Astrocyte (in vitro differentiated cells and primary cell): ENCODE measurements around the gene MGMT. TPM values are rescaled to one million over a fixed set of nuclear protein-coding genes. Genes with fewer than 3 reads are reported as not detected.

Experiments used
- DNase-seq: peaks from one replicate; pipeline ENCODE4 v3.0.0-alpha.2; 2010; ENCODE audit warnings: low read depth
- FAIRE-seq: peaks from 2 replicates; lab custom pipeline; 2011; peaks lifted over from hg19 to GRCh38; lab: Jason Lieb, UNC
- H2AFZ ChIP-seq: 2 replicates; pipeline ENCODE4 v1.6.0; 2012; ENCODE audit warnings: low read depth, low read length, inconsistent platforms
- H3K27ac ChIP-seq: 2 replicates; pipeline ENCODE4 v1.5.1; 2011; ENCODE audit warnings: low read depth, low read length, inconsistent platforms
- H3K27me3 ChIP-seq: 2 replicates; pipeline ENCODE4 v1.6.0; 2011; ENCODE audit warnings: low read length, inconsistent platforms; ENCODE audit not compliant: insufficient read depth
- H3K36me3 ChIP-seq: 2 replicates; pipeline ENCODE4 v1.5.1; 2011; ENCODE audit warnings: low read length, inconsistent platforms; ENCODE audit not compliant: insufficient read depth
- H3K4me1 ChIP-seq: 2 replicates; pipeline ENCODE4 v1.5.1; 2011; ENCODE audit warnings: low read length, inconsistent platforms; ENCODE audit not compliant: insufficient read depth
- H3K4me2 ChIP-seq: 2 replicates; pipeline ENCODE4 v1.6.0; 2012; ENCODE audit warnings: low read length, inconsistent platforms
- H3K4me3 ChIP-seq: 2 replicates; pipeline ENCODE4 v1.5.1; 2011; ENCODE audit warnings: low read depth, mild to moderate bottlenecking, low read length, inconsistent platforms; ENCODE audit not compliant: insufficient read depth
- H3K79me2 ChIP-seq: 2 replicates; pipeline ENCODE4 v1.6.0; 2012; ENCODE audit warnings: mild to moderate bottlenecking, low read length, inconsistent platforms; ENCODE audit not compliant: insufficient read depth
- H3K9ac ChIP-seq: 2 replicates; pipeline ENCODE4 v1.6.0; 2012; ENCODE audit warnings: mild to moderate bottlenecking, low read length, inconsistent platforms
- H3K9me3 ChIP-seq: 2 replicates; pipeline ENCODE4 v1.5.1; 2012; ENCODE audit warnings: low read depth, mild to moderate bottlenecking, low read length, inconsistent platforms; ENCODE audit not compliant: insufficient read depth
- H4K20me1 ChIP-seq: 2 replicates; pipeline ENCODE4 v1.6.0; 2012; ENCODE audit warnings: low read length, inconsistent platforms; ENCODE audit not compliant: insufficient read depth
- H3K27ac Mint-ChIP-seq: one replicate; pipeline ENCODE4 v1.8.0; 2021; ENCODE audit warnings: mild to moderate bottlenecking, mixed read lengths; ENCODE audit not compliant: unreplicated experiment
- H3K27me3 Mint-ChIP-seq: one replicate; pipeline ENCODE4 v1.8.0; 2021; ENCODE audit warnings: low read depth, mixed read lengths; ENCODE audit not compliant: unreplicated experiment
- H3K36me3 Mint-ChIP-seq: one replicate; pipeline ENCODE4 v1.8.0; 2021; ENCODE audit warnings: low read depth, mixed read lengths; ENCODE audit not compliant: unreplicated experiment
- H3K4me1 Mint-ChIP-seq: one replicate; pipeline ENCODE4 v1.8.0; 2021; ENCODE audit warnings: low read depth, mixed read lengths; ENCODE audit not compliant: unreplicated experiment
- H3K4me3 Mint-ChIP-seq: one replicate; pipeline ENCODE4 v1.8.0; 2021; ENCODE audit warnings: mild to moderate bottlenecking, moderate library complexity, mixed read lengths; ENCODE audit not compliant: unreplicated experiment
- H3K9me3 Mint-ChIP-seq: one replicate; pipeline ENCODE4 v1.8.0; 2021; ENCODE audit warnings: mild to moderate bottlenecking, mixed read lengths; ENCODE audit not compliant: unreplicated experiment
- EZH2 ChIP-seq: IDR thresholded peaks from 2 replicates; pipeline ENCODE4 v1.6.1; 2012; ENCODE audit warnings: mild to moderate bottlenecking, low read length, inconsistent platforms; ENCODE audit not compliant: insufficient read depth
- total RNA-seq: library from RNA; stranded (reverse); gene quantifications from 2 replicates; pipeline ENCODE4 v1.2.1, GENCODE V29; 2021
- TF ChIP-seq, protein P1 (sequence below): IDR thresholded peaks from 2 replicates; pipeline ENCODE4 v1.5.1; 2011; ENCODE audit warnings: low read depth, mild to moderate bottlenecking, inconsistent platforms, low read length, moderate library complexity; ENCODE audit not compliant: insufficient read depth

MGMT gene
- total RNA-seq, 1 donor from 2014 or later = 9.5 TPM

DNA sequence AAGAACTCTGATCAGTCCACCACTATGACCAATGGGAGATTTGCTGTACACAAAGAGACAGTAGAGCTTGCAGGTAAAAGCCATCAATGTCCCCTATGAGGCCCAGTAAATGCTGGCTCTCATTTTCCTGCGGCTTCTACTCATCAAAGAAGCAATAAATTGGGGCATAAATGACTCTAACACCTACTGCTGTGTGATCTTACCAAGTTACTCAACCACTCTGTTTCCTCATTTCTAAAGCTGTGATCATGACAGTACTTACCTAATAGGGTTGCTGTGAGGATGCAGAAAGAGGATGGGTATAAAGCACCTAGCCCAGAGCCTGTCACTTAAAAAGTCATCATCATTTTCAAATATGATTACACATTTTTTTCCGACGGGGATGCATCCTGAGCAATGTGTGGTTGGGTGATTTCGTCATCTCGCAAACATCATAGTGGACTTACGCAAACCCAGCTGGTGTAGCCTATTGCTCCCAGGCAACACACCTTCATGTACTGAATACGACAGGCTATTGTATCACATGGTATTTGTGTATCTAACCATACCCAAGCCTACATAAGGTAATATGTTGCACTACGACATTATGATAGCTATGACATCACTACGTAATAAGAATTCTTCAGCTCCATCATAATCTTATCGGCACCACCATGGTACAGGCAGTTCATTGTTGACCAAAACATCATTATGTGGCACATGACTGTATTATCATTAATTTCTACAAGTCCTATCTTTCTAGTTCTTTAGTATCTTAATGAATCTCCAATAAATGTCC, 7.1 kb upstream of the MGMT start:
- Histone ChIP-seq H3K36me3 (no peaks in the 10 kb centered on the region), H3K4me1 (no peaks in the 10 kb centered on the region), H3K27me3 (no peaks in the 10 kb centered on the region), H3K4me3 (no peak overlapping the region), H3K79me2 (no peaks in the 10 kb centered on the region), H2AFZ (no peak overlapping the region), H4K20me1 (no peaks in the 10 kb centered on the region), H3K27ac (no peak overlapping the region), H3K9me3 (no peaks in the 10 kb centered on the region), H3K4me2 (no peak overlapping the region), H3K9ac (no peak overlapping the region)
- FAIRE-seq (no peak), DNase-seq (no peak)
- Mint-ChIP-seq H3K27me3 (peaks cover 25% of the 10 kb centered on the region), H3K4me1 (no peaks in the 10 kb centered on the region), H3K27ac (no peak overlapping the region), H3K9me3 (no peaks in the 10 kb centered on the region), H3K4me3 (no peak overlapping the region), H3K36me3 (no peaks in the 10 kb centered on the region)
- TF ChIP-seq, protein P1, sequence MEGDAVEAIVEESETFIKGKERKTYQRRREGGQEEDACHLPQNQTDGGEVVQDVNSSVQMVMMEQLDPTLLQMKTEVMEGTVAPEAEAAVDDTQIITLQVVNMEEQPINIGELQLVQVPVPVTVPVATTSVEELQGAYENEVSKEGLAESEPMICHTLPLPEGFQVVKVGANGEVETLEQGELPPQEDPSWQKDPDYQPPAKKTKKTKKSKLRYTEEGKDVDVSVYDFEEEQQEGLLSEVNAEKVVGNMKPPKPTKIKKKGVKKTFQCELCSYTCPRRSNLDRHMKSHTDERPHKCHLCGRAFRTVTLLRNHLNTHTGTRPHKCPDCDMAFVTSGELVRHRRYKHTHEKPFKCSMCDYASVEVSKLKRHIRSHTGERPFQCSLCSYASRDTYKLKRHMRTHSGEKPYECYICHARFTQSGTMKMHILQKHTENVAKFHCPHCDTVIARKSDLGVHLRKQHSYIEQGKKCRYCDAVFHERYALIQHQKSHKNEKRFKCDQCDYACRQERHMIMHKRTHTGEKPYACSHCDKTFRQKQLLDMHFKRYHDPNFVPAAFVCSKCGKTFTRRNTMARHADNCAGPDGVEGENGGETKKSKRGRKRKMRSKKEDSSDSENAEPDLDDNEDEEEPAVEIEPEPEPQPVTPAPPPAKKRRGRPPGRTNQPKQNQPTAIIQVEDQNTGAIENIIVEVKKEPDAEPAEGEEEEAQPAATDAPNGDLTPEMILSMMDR = no peak
- TF ChIP-seq EZH2 = no peak

DNA sequence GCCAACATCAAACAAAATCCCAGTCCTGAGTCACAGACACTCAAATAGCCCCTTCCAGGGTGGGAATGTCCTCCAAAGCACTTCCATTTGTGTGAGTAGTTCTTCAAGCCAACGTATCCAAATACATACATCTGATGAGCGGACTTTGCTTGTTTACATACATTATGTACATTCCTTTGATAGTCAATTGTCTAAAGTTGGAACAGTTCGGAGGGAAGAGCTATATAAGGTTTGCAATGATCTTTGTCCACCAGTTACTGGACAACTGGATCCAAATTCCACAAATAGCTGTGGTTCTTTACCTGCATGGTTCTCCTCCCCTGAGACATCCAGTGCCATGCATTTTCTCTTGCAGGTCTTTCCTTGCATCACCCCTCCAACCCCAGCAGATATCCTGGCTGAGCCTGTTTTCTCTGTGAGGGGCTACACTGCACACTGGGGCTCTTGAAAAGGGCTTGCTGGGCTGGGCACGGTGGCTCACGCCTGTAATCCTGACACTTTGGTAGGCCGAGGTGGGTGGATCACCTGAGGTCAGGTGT, 4.7 kb upstream of the MGMT start:
- H3K4me1 Mint-ChIP-seq = no peaks in the 10 kb centered on the region
- DNase-seq (no peak), FAIRE-seq (no peak)
- H3K27me3 Mint-ChIP-seq = peaks cover 16% of the 10 kb centered on the region
- H4K20me1 ChIP-seq = no peaks in the 10 kb centered on the region
- H3K36me3 ChIP-seq = no peaks in the 10 kb centered on the region
- H3K27me3 ChIP-seq = no peaks in the 10 kb centered on the region
- no peaks in the 10 kb centered on the region for H3K79me2 ChIP-seq
- peaks cover 4% of the 10 kb centered on the region for H3K4me1 ChIP-seq
- no peak overlapping the region for H3K4me3 ChIP-seq
- no peak for TF ChIP-seq EZH2
- TF ChIP-seq, protein P1 = no peak
- no peak overlapping the region for H3K27ac Mint-ChIP-seq
- no peaks in the 10 kb centered on the region for H3K36me3 Mint-ChIP-seq
- no peak overlapping the region for H2AFZ ChIP-seq
- no peak overlapping the region for H3K4me3 Mint-ChIP-seq
- H3K27ac ChIP-seq = no peak overlapping the region
- no peaks in the 10 kb centered on the region for H3K9me3 Mint-ChIP-seq
- H3K9ac ChIP-seq = no peak overlapping the region
- H3K9me3 ChIP-seq = no peaks in the 10 kb centered on the region
- H3K4me2 ChIP-seq = no peak overlapping the region

DNA sequence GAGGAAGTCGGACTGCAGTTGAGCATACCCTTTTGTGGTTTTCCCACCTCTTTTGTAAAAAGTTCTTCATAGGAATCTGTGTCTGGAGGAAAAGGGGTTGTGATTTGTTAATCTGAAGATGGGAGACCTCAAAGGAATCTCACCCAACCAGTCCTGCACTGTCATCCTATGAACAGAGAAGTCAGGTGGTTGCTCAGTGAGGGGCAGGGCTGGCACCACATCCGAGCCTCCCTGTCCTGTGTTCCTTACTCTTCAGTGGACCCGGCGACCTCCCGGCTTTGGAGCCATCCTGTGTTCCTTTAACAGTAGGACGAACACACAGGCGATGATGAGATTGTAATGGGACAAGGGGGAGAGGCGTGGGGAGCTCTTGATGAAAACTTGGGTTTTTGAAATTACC, 2.8 kb upstream of the MGMT start:
- DNase-seq (no peak), FAIRE-seq (no peak)
- H3K79me2 ChIP-seq = no peaks in the 10 kb centered on the region
- H3K27me3 ChIP-seq = no peaks in the 10 kb centered on the region
- H3K4me2 ChIP-seq = no peak overlapping the region
- H3K9me3 Mint-ChIP-seq = no peaks in the 10 kb centered on the region
- H3K4me3 ChIP-seq = no peak overlapping the region
- H4K20me1 ChIP-seq = no peaks in the 10 kb centered on the region
- no peak overlapping the region for H3K9ac ChIP-seq
- H2AFZ ChIP-seq = no peak overlapping the region
- H3K4me1 ChIP-seq = peaks cover 9% of the 10 kb centered on the region
- peaks cover 14% of the 10 kb centered on the region for H3K27me3 Mint-ChIP-seq
- no peaks in the 10 kb centered on the region for H3K36me3 Mint-ChIP-seq
- H3K4me1 Mint-ChIP-seq = peaks cover 2% of the 10 kb centered on the region
- TF ChIP-seq, protein P1 = no peak
- TF ChIP-seq EZH2 = no peak
- no peak overlapping the region for H3K27ac Mint-ChIP-seq
- H3K27ac ChIP-seq = no peak overlapping the region
- no peaks in the 10 kb centered on the region for H3K9me3 ChIP-seq
- no peak overlapping the region for H3K4me3 Mint-ChIP-seq
- H3K36me3 ChIP-seq = no peaks in the 10 kb centered on the region
